ENCODE measurements around the gene MTCP1.
A peak's percentile ranks its signal among the peaks of the same experiment; 100 is the strongest.

MTCP1 gene

GRCh38 chrX:155053656-155054055 lies 17.3 kb downstream of the MTCP1 start:
- no peak for DNase-seq (ENCODE audit: low read depth, low spot score)

GRCh38 chrX:155052738-155053498 lies 18.0 kb downstream of the MTCP1 start:
- no peak for DNase-seq (ENCODE audit: low read depth, low spot score)

- DNase-seq (ENCODE audit: low read depth, low spot score): no peak
Measured at GRCh38 chrX:155048977-155049619, 21.8 kb downstream of the MTCP1 start.

GRCh38 chrX:155046811-155047528 lies 24.0 kb downstream of the MTCP1 start:
- no peak for DNase-seq (ENCODE audit: low read depth, low spot score)

- DNase-seq (ENCODE audit: low read depth, low spot score): no peak
Measured at GRCh38 chrX:155046129-155046810, 24.7 kb downstream of the MTCP1 start.

GRCh38 chrX:155035688-155036087 lies 35.2 kb downstream of the MTCP1 start:
- no peak for DNase-seq (ENCODE audit: low read depth, low spot score)

- no peak for DNase-seq (ENCODE audit: low read depth, low spot score)
Measured at GRCh38 chrX:155031657-155032056, 39.3 kb downstream of the MTCP1 start.

- no peak for DNase-seq (ENCODE audit: low read depth, low spot score)
Measured at GRCh38 chrX:155028877-155029291, 42.1 kb downstream of the MTCP1 start.

GRCh38 chrX:155028129-155028528 lies 42.8 kb downstream of the MTCP1 start:
- DNase-seq (ENCODE audit: low read depth, low spot score): no peak

GRCh38 chrX:155027509-155028066 lies 43.3 kb downstream of the MTCP1 start:
- DNase-seq (ENCODE audit: low read depth, low spot score): no peak

GRCh38 chrX:155026727-155027508 lies 44.0 kb downstream of the MTCP1 start, which contains the start of gene FUNDC2:
FUNDC2 (plus strand) TSS chrX:155026844; CDS start chrX:155026939, 95 bp downstream.
- DNase-seq (ENCODE audit: low read depth, low spot score): peak; percentile 59

GRCh38 chrX:155026420-155026726 lies 44.6 kb downstream of the MTCP1 start:
- DNase-seq (ENCODE audit: low read depth, low spot score): no peak

- no peak for DNase-seq (ENCODE audit: low read depth, low spot score)
Measured at GRCh38 chrX:155023907-155024833, 46.8 kb downstream of the MTCP1 start.

- DNase-seq (ENCODE audit: low read depth, low spot score): no peak
Measured at GRCh38 chrX:155022585-155022984, 48.4 kb downstream of the MTCP1 start, which contains the start of gene F8. F8 (minus strand) TSS chrX:155022723; CDS start chrX:155022552, 171 bp downstream.

- DNase-seq (ENCODE audit: low read depth, low spot score): no peak
Measured at GRCh38 chrX:155020591-155020990, 50.3 kb downstream of the MTCP1 start.

Measured in smooth muscle cell of the brain vasculature (primary cell).